Esophagus muscularis mucosa (tissue), 4 donors: ENCODE data around the gene GPR158.

Experiments used
- CTCF ChIP-seq, 3 experiments: fragments of 200-600 bp in 2 of 3; fragments of 450-650 bp in 1 of 3; sonication (generic) in 2 of 3; IDR thresholded peaks; one replicate each; pipeline ENCODE4 v1.5.1; 2017 to 2019; ENCODE audit warnings: antibody characterized with exemption in 3 of 3, mild to moderate bottlenecking in 2 of 3, moderate library complexity in 1 of 3
- EP300 ChIP-seq: sonication (generic); formaldehyde crosslinking; IDR thresholded peaks from one replicate; pipeline ENCODE4 v1.6.1; 2017; ENCODE audit warnings: antibody characterized with exemption
- POLR2A ChIP-seq: fragments of 450-650 bp; IDR thresholded peaks from one replicate; pipeline ENCODE4 v1.6.1; 2017; ENCODE audit warnings: antibody characterized with exemption, moderate library complexity, mild to moderate bottlenecking, low read depth
- POLR2AphosphoS5 ChIP-seq, 2 donors: sonication (generic); formaldehyde crosslinking; IDR thresholded peaks; one replicate each; pipeline ENCODE4 v1.6.1; 2017; ENCODE audit warnings: antibody characterized with exemption in 2 of 2

- TF ChIP-seq POLR2A (no peak), CTCF (IDR thresholded peaks at IDR 0.05) (no peak), EP300 (no peak), POLR2AphosphoS5 (IDR thresholded peaks at IDR 0.05) (no peak)
Observed at GRCh38 chr10:25349520-25349919, 174.7 kb downstream of the GPR158 start.
